22Rv1 (cell line): ENCODE measurements around the gene HOMER1.

ENCODE experiments used
- H3K27ac ChIP-seq: fragments of 450-650 bp; 2 replicates; pipeline ENCODE4 v1.5.1; 2017
- ZFX ChIP-seq: fragments of 450-650 bp; IDR thresholded peaks from 2 replicates; pipeline ENCODE4 v1.6.1; 2017; ENCODE audit warnings: antibody characterized with exemption, borderline replicate concordance
- TF ChIP-seq, protein P1 (sequence below): fragments of 450-650 bp; IDR thresholded peaks from 2 replicates; pipeline ENCODE4 v1.5.1; 2017; ENCODE audit warnings: mild to moderate bottlenecking

HOMER1 gene

DNA sequence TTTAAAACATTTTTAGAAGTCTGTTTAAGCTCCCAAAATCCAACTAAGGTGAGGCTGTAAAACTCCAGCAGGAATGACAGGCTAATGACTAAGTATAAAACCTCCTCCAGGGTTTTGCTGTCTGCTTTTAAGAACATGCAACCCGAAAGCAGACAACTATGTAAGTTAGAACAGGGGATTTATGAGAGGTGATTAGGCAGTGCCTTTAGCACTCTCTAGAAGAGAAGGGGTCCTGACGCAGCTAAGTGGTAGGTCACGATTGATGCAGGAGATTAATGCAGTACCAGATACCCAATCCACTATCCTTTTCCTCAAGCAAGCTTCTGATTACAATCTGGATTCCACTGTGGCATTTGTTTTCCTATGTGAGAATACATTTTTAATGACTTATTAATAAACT lies 25.9 kb downstream of the HOMER1 start:
- H3K27ac ChIP-seq, result no peak overlapping the region
- no peak for TF ChIP-seq ZFX
- TF ChIP-seq, protein P1, sequence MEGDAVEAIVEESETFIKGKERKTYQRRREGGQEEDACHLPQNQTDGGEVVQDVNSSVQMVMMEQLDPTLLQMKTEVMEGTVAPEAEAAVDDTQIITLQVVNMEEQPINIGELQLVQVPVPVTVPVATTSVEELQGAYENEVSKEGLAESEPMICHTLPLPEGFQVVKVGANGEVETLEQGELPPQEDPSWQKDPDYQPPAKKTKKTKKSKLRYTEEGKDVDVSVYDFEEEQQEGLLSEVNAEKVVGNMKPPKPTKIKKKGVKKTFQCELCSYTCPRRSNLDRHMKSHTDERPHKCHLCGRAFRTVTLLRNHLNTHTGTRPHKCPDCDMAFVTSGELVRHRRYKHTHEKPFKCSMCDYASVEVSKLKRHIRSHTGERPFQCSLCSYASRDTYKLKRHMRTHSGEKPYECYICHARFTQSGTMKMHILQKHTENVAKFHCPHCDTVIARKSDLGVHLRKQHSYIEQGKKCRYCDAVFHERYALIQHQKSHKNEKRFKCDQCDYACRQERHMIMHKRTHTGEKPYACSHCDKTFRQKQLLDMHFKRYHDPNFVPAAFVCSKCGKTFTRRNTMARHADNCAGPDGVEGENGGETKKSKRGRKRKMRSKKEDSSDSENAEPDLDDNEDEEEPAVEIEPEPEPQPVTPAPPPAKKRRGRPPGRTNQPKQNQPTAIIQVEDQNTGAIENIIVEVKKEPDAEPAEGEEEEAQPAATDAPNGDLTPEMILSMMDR, result no peak

DNA sequence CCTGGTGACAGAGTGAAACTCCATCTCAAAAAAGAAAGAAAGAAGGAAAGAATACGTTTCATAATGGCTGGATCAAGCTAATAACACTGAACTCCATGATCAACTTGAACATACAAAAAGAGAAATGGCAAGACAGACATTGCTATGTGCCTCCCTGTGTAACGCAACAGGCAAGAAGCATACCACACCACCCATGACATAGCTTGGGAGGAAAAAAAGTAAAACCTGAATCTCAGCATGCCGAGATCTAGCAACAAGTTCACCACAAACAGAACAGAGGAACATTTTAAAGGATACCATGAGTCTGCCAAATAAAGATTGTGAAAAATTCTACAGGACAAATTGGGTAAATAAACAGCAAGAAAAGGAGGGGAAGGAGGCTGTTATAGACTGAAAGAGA lies 26.7 kb downstream of the HOMER1 start:
- H3K27ac ChIP-seq, result no peak overlapping the region
- TF ChIP-seq, protein P1, result no peak
- TF ChIP-seq ZFX, result no peak

DNA sequence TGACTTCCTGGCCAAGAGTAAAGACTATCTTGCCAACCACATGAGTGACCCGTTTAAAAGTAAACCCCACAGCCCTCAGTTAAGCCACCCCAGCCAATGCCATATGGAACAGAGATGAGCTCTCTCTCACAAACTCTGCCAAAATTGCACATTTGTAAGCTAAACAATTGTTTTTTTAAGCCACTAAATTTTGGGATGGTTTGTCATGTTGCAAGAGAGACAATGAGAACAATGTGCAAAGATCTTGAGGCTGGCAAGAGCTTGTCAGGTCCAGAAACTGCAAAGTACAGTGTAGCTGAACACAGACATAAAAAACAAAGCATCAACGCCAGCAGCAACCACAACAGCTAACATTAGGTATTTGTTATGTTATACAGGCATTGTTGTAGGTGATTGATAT lies 27.8 kb downstream of the HOMER1 start:
- TF ChIP-seq, protein P1, result no peak
- TF ChIP-seq ZFX, result no peak

DNA sequence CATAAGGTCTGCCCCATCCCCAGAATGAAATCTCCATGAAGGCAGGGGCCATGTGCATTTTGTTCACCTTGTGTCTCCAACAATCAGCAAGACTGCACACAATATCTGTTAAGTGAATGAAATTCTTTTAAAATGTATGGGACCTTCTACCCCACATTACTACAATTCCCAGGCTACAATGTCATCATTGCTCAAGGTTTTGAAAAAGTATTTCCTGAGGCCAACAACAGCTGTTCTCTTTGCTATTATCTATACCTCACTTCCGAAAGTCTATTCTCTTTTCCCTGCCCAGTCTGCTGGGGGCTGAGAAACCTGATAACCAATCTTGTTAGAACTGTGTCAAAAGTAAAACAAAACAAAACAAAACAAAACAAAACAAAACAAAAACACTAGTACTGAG lies 29.2 kb downstream of the HOMER1 start:
- no peak overlapping the region for H3K27ac ChIP-seq
- TF ChIP-seq, protein P1, result no peak
- no peak for TF ChIP-seq ZFX

More for the DNA sequence above, 27.8 kb downstream of the HOMER1 start:
- H3K27ac ChIP-seq, result no peak overlapping the region

DNA sequence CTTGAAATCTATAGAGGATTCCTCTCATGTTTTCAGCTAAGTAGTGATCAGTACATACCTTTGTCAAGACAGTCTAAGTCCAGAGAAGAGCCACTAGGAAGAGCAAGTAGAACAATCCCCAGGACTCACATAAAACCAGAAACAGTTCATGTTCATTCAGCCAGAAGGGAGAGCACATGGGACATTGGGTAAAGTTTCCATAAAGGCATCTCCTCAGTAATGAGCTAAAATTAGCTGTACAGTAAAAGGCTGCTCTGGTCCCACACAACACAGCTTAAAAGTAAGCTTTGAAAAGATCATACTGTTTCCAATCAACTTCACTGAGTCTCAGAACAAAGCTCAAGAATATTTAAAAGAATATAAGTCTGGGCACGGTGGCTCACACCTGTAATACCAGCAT lies 32.4 kb downstream of the HOMER1 start:
- TF ChIP-seq, protein P1, result no peak
- no peak for TF ChIP-seq ZFX
- no peak overlapping the region for H3K27ac ChIP-seq

DNA sequence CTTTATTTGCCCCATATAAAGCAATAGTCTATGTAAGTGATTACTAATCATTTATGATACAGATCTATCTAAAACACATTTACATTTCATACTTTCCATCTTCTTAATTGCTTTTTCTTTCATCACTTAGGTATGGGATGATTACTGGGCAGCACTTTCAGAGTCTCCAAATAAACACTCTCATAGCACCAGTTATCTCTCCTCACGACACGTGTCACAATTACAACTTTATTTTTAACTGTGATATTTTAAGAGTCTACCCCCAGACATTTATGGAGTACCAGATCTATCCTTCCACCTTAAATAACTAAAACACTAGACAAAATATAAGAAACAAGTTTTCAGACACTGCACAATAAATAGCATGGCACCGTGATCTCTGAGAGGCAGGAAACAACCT lies 32.9 kb downstream of the HOMER1 start:
- H3K27ac ChIP-seq, result no peak overlapping the region
- TF ChIP-seq, protein P1, result no peak
- no peak for TF ChIP-seq ZFX

DNA sequence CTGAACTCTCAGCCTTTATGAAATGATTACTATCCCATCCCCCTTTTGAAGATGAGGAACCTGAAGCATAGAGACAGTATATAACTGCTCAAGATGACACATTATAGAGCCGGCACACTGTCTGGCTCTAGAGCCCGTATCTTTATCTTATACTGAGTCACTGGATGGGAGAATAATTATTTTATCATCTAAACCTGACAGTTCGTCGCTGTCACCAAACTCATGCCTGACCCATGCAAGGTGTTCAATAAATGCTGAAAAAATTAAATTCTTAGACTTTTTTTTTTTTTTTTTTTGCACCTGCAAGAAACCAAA lies 38.8 kb downstream of the HOMER1 start:
- TF ChIP-seq, protein P1, result no peak
- no peak for TF ChIP-seq ZFX

More for the DNA sequence above, 38.8 kb downstream of the HOMER1 start:
- H3K27ac ChIP-seq, result no peak overlapping the region
